ENCODE data around the gene FAM50B.

The FAM50B gene

GRCh38 chr6:3881711-3882421, 32.7 kb downstream of the FAM50B start:
- Histone ChIP-seq H3K36me3 (ENCODE audit: control insufficient read depth in 2 of 2, insufficient read depth in 1 of 2, low read length in 2 of 2) (no peaks in the 10 kb centered on the region), H3K4me1 (ENCODE audit: control insufficient read depth, insufficient read depth, low read length) (no peaks in the 10 kb centered on the region), H3K27ac (ENCODE audit: extremely low read depth, low read depth, low read length) (no peak overlapping the region), H3K9me3 (ENCODE audit: control insufficient read depth, insufficient read depth, low read depth, low read length) (no peaks in the 10 kb centered on the region), H3K4me3 (ENCODE audit: low read depth, low read length) (no peak overlapping the region)
- CTCF ChIA-PET = interaction anchor here (0.7 kb wide), 1 partner anchor 86 kb away, joined by 3 read pairs; no protein-coding TSS in a partner anchor
- POLR2A ChIA-PET = no interaction called here
- TF ChIP-seq ZNF416 (tag by site-specific recombination; IDR thresholded peaks at IDR 0.05) (no peak), BCL11A (tag by site-specific recombination; IDR thresholded peaks at IDR 0.05; ENCODE audit: low read depth) (no peak), ZSCAN5A (tag by site-specific recombination; IDR thresholded peaks at IDR 0.05) (no peak), ELK4 (IDR thresholded peaks at IDR 0.05; ENCODE audit: borderline replicate concordance, low read depth, low read length) (no peak), AEBP2 (tag by site-specific recombination; IDR thresholded peaks at IDR 0.05; ENCODE audit: borderline replicate concordance) (no peak), ZNF521 (tag by site-specific recombination; IDR thresholded peaks at IDR 0.05) (no peak), ZNF677 (tag by site-specific recombination; IDR thresholded peaks at IDR 0.05) (no peak), ZNF423 (tag by site-specific recombination; IDR thresholded peaks at IDR 0.05) (no peak), ZNF830 (tag by site-specific recombination; IDR thresholded peaks at IDR 0.05; ENCODE audit: low read depth) (no peak), ZNF664 (tag by site-specific recombination; IDR thresholded peaks at IDR 0.05) (no peak), ZNF19 (tag by site-specific recombination; IDR thresholded peaks at IDR 0.05; ENCODE audit: low read depth) (no peak), MZF1 (tag by site-specific recombination; IDR thresholded peaks at IDR 0.05; ENCODE audit: borderline replicate concordance) (no peak), ZBTB1 (tag by site-specific recombination; IDR thresholded peaks at IDR 0.05) (no peak)

- CTCF ChIA-PET = interaction anchor here (1.6 kb wide), 1 partner anchor 9 kb away, joined by 4 read pairs; no protein-coding TSS in a partner anchor
- Histone ChIP-seq H3K4me3 (ENCODE audit: low read depth, low read length) (no peak overlapping the region), H3K27ac (ENCODE audit: extremely low read depth, low read depth, low read length) (no peak overlapping the region), H3K36me3 (ENCODE audit: control insufficient read depth in 2 of 2, insufficient read depth in 1 of 2, low read length in 2 of 2) (no peaks in the 10 kb centered on the region), H3K4me1 (ENCODE audit: control insufficient read depth, insufficient read depth, low read length) (no peaks in the 10 kb centered on the region), H3K9me3 (ENCODE audit: control insufficient read depth, insufficient read depth, low read depth, low read length) (no peaks in the 10 kb centered on the region)
- TF ChIP-seq SETDB1 (IDR thresholded peaks at IDR 0.05; ENCODE audit: insufficient read length, low read length) = no peak
- no peak for TF ChIP-seq TRIM28 (IDR thresholded peaks at IDR 0.05; ENCODE audit: borderline replicate concordance, low read length)
- no peak for TF ChIP-seq ZNF140 (tag by site-specific recombination; IDR thresholded peaks at IDR 0.05)
- TF ChIP-seq ZBTB49 (tag by site-specific recombination; IDR thresholded peaks at IDR 0.05; ENCODE audit: low read depth) = no peak
- no peak for TF ChIP-seq ZNF704 (tag by site-specific recombination; IDR thresholded peaks at IDR 0.05)
- no peak for TF ChIP-seq OVOL3 (tag by site-specific recombination; IDR thresholded peaks at IDR 0.05)
- TF ChIP-seq ZNF274 (IDR thresholded peaks at IDR 0.05; ENCODE audit: low read length) = no peak
- TF ChIP-seq ZNF274 (tag by site-specific recombination; IDR thresholded peaks at IDR 0.05; ENCODE audit: borderline replicate concordance) = no peak
- TF ChIP-seq MZF1 (tag by site-specific recombination; IDR thresholded peaks at IDR 0.05; ENCODE audit: borderline replicate concordance) = no peak
- no peak for TF ChIP-seq ZNF830 (tag by site-specific recombination; IDR thresholded peaks at IDR 0.05; ENCODE audit: low read depth)
- no peak for TF ChIP-seq GLIS2 (tag by site-specific recombination; IDR thresholded peaks at IDR 0.05)
- no peak for TF ChIP-seq ZNF404 (tag by site-specific recombination; IDR thresholded peaks at IDR 0.05)
- TF ChIP-seq ZNF211 (tag by site-specific recombination; IDR thresholded peaks at IDR 0.05; ENCODE audit: low read depth) = no peak
- no peak for TF ChIP-seq ZNF623 (tag by site-specific recombination; IDR thresholded peaks at IDR 0.05)
- TF ChIP-seq ZIC2 (tag by site-specific recombination; IDR thresholded peaks at IDR 0.05) = no peak
- TF ChIP-seq ZNF350 (tag by site-specific recombination; IDR thresholded peaks at IDR 0.05) = no peak
- POLR2A ChIA-PET = interaction anchor here (1.4 kb wide), 1 partner anchor 31 kb away, joined by 6 read pairs; no protein-coding TSS in a partner anchor
Observed at GRCh38 chr6:3882431-3882830, 33.3 kb downstream of the FAM50B start.
